C1 segment of cervical spinal cord (tissue), 14 donors: Measurements from ENCODE around the gene PLXNB2.

Source experiments
- DNase-seq, 14 donors: peaks; one replicate each; lab custom pipeline; 2025; lab: John Stamatoyannopoulos, UW

Gene PLXNB2

GRCh38 chr22:50236731-50237409, 70.6 kb downstream of the PLXNB2 start:
- peak in 1 of 14 donors; percentile 58 for DNase-seq

DNA sequence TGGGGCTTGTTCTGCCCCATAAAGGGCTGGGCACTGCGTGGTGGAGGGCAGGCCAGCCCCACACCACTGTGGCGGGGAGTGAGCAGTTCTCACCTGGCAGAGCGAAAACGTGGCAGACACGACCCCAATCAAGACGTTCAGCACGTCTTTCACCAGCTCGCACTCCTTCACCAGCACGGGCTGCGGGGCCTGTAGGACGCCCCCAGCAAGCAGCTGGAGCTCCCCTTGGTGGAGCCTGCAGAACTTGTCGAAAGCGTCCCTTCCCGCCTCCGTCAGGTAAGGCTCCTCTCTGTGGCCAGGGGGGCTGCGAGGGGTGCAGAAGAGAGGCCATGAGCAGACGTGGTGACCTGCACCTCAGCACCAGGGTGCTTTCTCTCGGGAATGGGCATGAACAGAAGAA, 74.2 kb downstream of the PLXNB2 start:
- DNase-seq = no peak

GRCh38 chr22:50232481-50233151, 74.8 kb downstream of the PLXNB2 start:
- DNase-seq = no peak

DNA sequence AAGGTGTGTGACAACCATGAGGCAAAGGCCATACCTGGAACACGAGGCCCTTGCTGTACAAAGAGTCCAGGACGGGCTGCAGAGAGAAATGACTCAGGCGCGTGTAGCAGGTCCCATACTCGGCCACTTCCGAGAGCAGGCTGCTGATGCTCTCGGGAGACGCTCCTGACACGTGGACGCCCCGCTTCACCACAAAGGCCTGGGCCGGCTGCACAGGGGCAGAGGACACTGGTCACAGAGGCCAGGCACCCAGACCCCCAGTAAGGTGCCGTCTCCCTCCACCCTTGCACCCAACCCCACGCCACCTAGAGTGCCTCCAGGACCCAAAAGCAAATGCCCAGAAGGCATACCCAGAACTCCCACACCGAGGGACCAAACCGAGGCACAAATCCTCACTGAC, 78.1 kb downstream of the PLXNB2 start:
- DNase-seq = no peak

GRCh38 chr22:50228366-50228765, 79.1 kb downstream of the PLXNB2 start:
- DNase-seq = no peak

DNA sequence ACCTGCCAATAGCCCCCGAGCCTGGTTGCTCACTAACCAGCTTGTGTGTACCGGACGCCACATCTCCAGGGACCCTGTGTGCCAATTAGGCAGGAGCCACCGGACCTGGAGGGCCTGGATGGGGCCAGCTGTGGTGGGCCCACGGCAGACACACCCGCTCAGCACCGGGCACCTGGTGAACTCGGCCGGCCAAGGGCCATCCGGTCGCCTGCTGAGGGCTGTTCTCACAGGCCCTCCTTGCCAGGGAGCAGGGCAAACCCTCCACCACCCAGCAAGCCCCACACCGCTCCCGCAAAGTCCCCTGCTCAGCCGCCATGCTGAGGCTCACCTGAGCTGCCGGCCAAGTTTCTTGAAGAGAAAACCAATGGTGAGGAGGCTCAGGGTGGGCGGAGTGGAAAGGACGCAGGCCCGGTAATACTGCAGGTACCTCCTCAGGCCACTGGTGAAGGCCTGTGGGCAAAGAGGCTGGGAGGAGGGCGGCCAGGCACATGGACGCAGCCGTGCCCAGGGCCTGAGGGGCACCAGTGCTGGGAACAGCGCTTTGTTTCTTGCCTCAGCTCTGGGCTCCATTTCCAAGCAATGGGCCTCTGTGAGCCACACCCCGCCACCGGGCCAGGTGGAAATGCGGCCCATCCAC, 79.7 kb downstream of the PLXNB2 start:
- no peak for DNase-seq

DNA sequence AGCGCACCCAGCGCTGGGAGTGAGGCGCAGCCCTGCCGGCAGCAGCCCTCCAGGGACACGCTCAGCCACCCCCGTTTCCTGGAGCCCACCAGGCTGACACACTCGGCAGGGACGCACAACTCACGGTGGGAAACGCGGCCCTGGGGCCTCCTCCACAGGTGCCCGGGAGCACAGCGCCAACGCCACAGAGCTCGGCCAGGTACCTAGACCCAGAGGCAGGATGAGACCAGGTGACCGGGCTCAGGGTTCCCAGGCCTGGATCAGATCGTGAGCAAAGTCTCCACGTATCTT, 80.6 kb downstream of the PLXNB2 start:
- no peak for DNase-seq

- no peak for DNase-seq
Measured at GRCh38 chr22:50226063-50226874, 81.2 kb downstream of the PLXNB2 start.

DNA sequence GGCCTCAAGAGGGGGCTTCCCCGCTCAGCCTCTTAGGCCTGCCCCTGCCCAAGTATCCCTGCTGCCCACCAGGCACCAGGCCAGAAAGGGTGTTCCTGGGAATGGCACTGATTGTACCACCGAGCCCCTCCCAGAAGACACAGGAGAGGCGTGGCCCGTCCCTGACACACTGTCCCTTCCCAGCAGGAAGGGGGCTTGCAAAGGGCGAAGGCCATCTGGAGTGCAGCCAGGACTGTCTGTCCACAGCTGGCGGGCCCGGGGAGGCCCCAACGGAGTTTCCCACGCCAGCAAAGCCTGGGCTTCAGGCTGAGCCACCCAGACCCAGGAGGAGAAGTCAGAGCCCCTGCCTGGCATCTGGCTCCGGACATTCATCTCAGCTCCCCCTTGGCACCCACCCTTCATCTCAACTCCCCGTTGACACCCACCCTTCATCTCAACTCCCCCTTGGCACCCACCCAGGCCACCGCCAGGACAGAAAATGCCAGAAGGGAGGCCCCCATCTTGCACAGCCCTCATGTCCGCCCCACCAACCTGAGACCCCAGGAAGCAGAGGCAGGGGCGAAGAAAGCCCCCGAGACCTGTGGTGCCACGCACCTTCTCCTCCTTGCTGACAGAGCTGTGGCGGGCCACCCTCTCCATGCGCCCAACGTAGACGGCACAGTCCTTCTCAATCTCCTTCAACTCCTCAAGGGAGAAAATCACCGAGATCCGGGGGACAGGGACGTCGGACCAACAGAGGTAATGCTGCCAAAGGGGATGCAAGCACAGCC, 82.1 kb downstream of the PLXNB2 start:
- DNase-seq = no peak
